Right atrium auricular region (tissue), 2 donors: ENCODE measurements around the gene PAFAH1B1. TPM values are rescaled to one million over a fixed set of nuclear protein-coding genes. Genes with fewer than 3 reads are reported as not detected.
"Not testable (repeated sequence)": the region's sequence is repeated elsewhere in the genome, so short reads cannot be mapped to it uniquely, and the experiment has no call there.

Source experiments
- DNase-seq: peaks from one replicate; pipeline ENCODE4 v3.0.0-alpha.2; 2019; ENCODE audit warnings: low spot score
- H3K27ac ChIP-seq, 2 donors: fragments of 200-600 bp; sonication (generic); 1 replicate in 1 of 2; 2 replicates in 1 of 2; pipeline ENCODE4 v1.5.1; 2016 to 2019
- H3K27me3 ChIP-seq, 2 donors: fragments of 200-600 bp; sonication (generic); one replicate each; pipeline versions ENCODE4 v1.5.1 to v1.6.0; 2017 to 2019
- H3K36me3 ChIP-seq: fragments of 200-600 bp; sonication (generic); one replicate; pipeline ENCODE4 v1.5.1; 2016
- H3K4me1 ChIP-seq, 2 donors: fragments of 200-600 bp; sonication (generic); one replicate each; pipeline versions ENCODE4 v1.5.1 to v1.6.0; 2017 to 2019
- H3K4me3 ChIP-seq, 2 donors: fragments of 200-600 bp; sonication (generic); 1 replicate in 1 of 2; 2 replicates in 1 of 2; pipeline ENCODE4 v1.5.1; 2017 to 2019; ENCODE audit warnings: mild to moderate bottlenecking in 1 of 2, moderate library complexity in 1 of 2
- H3K9me3 ChIP-seq, 2 donors: fragments of 200-600 bp; sonication (generic); one replicate each; pipeline ENCODE4 v1.5.1; 2019
- CTCF ChIP-seq, 2 donors: fragments of 200-600 bp; sonication (generic); IDR thresholded peaks; one replicate each; pipeline ENCODE4 v1.5.1; 2019; ENCODE audit warnings: antibody characterized with exemption in 2 of 2
- total RNA-seq, 2 donors: library from RNA; depleted of rRNA; stranded (reverse); fragments of >200 nt; gene quantifications; one replicate each; pipeline ENCODE4 v1.1.0, GENCODE V29; 2016

The PAFAH1B1 gene
- total RNA-seq, 2 donors from 2014 or later: 55.4 to 71.6 TPM

- H3K9me3 ChIP-seq: no peaks in the 10 kb centered on the region
- H3K4me1 ChIP-seq: no peaks in the 10 kb centered on the region
- no peak for DNase-seq
- peaks cover 9% of the 10 kb centered on the region for H3K36me3 ChIP-seq
- no peak for TF ChIP-seq CTCF (IDR thresholded peaks at IDR 0.05)
- H3K4me3 ChIP-seq: no peak overlapping the region
- no peaks in the 10 kb centered on the region for H3K27me3 ChIP-seq
- H3K27ac ChIP-seq: no peak overlapping the region
Observed at GRCh38 chr17:2655546-2655945, 62.1 kb downstream of the PAFAH1B1 start.

- H3K27ac ChIP-seq: no peak overlapping the region
- no peak for DNase-seq
- H3K36me3 ChIP-seq: peaks cover 9% of the 10 kb centered on the region
- no peaks in the 10 kb centered on the region for H3K4me1 ChIP-seq
- no peaks in the 10 kb centered on the region for H3K27me3 ChIP-seq
- no peak overlapping the region for H3K4me3 ChIP-seq
- no peaks in the 10 kb centered on the region for H3K9me3 ChIP-seq
- TF ChIP-seq CTCF (IDR thresholded peaks at IDR 0.05): no peak
Observed at GRCh38 chr17:2656283-2656682, 62.8 kb downstream of the PAFAH1B1 start.

GRCh38 chr17:2659337-2659736, 65.9 kb downstream of the PAFAH1B1 start:
- H3K27ac ChIP-seq, H3K4me1 ChIP-seq, DNase-seq: not testable (repeated sequence)

GRCh38 chr17:2660410-2660809, 67.0 kb downstream of the PAFAH1B1 start:
- not testable (repeated sequence) for H3K36me3 ChIP-seq, H3K9me3 ChIP-seq, DNase-seq, H3K27ac ChIP-seq, H3K27me3 ChIP-seq, H3K4me3 ChIP-seq, H3K4me1 ChIP-seq

More at GRCh38 chr17:2659337-2659736, 65.9 kb downstream of the PAFAH1B1 start:
- not testable (repeated sequence) for H3K4me3 ChIP-seq, H3K27me3 ChIP-seq, H3K9me3 ChIP-seq
- H3K36me3 ChIP-seq: peaks cover 10% of the 10 kb centered on the region

GRCh38 chr17:2672026-2672425, 78.6 kb downstream of the PAFAH1B1 start:
- Histone ChIP-seq H3K4me3 (no peak overlapping the region), H3K27ac (no peak overlapping the region), H3K36me3 (peaks cover 74% of the 10 kb centered on the region), H3K9me3 (no peaks in the 10 kb centered on the region), H3K27me3 (no peaks in the 10 kb centered on the region), H3K4me1 (no peaks in the 10 kb centered on the region)
- no peak for TF ChIP-seq CTCF (IDR thresholded peaks at IDR 0.05)
- no peak for DNase-seq

- H3K4me1 ChIP-seq, H3K27ac ChIP-seq, H3K27me3 ChIP-seq, DNase-seq, H3K4me3 ChIP-seq, H3K9me3 ChIP-seq: not testable (repeated sequence)
- H3K36me3 ChIP-seq: peaks cover 65% of the 10 kb centered on the region
Observed at GRCh38 chr17:2679247-2679646, 85.8 kb downstream of the PAFAH1B1 start.

- H3K4me3 ChIP-seq: no peak overlapping the region
- no peaks in the 10 kb centered on the region for H3K27me3 ChIP-seq
- no peaks in the 10 kb centered on the region for H3K9me3 ChIP-seq
- no peak for DNase-seq
- peaks cover 0 to under 1% of the 10 kb centered on the region in 2 donors for H3K4me1 ChIP-seq
- no peak for TF ChIP-seq CTCF (IDR thresholded peaks at IDR 0.05)
- H3K36me3 ChIP-seq: peaks cover 56% of the 10 kb centered on the region
- H3K27ac ChIP-seq: no peak overlapping the region
Observed at GRCh38 chr17:2680961-2681360, 87.5 kb downstream of the PAFAH1B1 start.
